RPMI8226 (cell line): ENCODE results near the gene HMCN2.

Experiments used
- DNase-seq: peaks from one replicate; pipeline ENCODE4 v3.0.0-alpha.2; 2015

The HMCN2 gene

GRCh38 chr9:130311003-130311402 lies 45.4 kb downstream of the HMCN2 start:
- no peak for DNase-seq

GRCh38 chr9:130311408-130312140 lies 46.0 kb downstream of the HMCN2 start:
- DNase-seq = no peak

GRCh38 chr9:130313103-130313858 lies 47.7 kb downstream of the HMCN2 start:
- no peak for DNase-seq

GRCh38 chr9:130315446-130316226 lies 50.1 kb downstream of the HMCN2 start:
- no peak for DNase-seq

GRCh38 chr9:130316430-130316829 lies 50.9 kb downstream of the HMCN2 start:
- DNase-seq = no peak

- no peak for DNase-seq
Measured at GRCh38 chr9:130319300-130319699, 53.7 kb downstream of the HMCN2 start.

GRCh38 chr9:130319944-130320712 lies 54.6 kb downstream of the HMCN2 start:
- no peak for DNase-seq

- peak; percentile 68 for DNase-seq
Measured at GRCh38 chr9:130320723-130321481, 55.3 kb downstream of the HMCN2 start.

- no peak for DNase-seq
Measured at GRCh38 chr9:130321539-130321938, 56.0 kb downstream of the HMCN2 start.

GRCh38 chr9:130323051-130323745 lies 57.6 kb downstream of the HMCN2 start:
- DNase-seq = no peak

GRCh38 chr9:130325921-130326320 lies 60.4 kb downstream of the HMCN2 start:
- no peak for DNase-seq

- peak; percentile 53 for DNase-seq
Measured at GRCh38 chr9:130327070-130327780, 61.7 kb downstream of the HMCN2 start.

GRCh38 chr9:130327781-130328348 lies 62.3 kb downstream of the HMCN2 start:
- DNase-seq = no peak

GRCh38 chr9:130328349-130328801 lies 62.8 kb downstream of the HMCN2 start:
- DNase-seq = no peak

- DNase-seq = no peak
Measured at GRCh38 chr9:130329061-130329460, 63.5 kb downstream of the HMCN2 start.

- DNase-seq = peak; percentile 74
Measured at GRCh38 chr9:130330202-130330862, 64.8 kb downstream of the HMCN2 start.

GRCh38 chr9:130331061-130331460 lies 65.5 kb downstream of the HMCN2 start:
- DNase-seq = no peak

GRCh38 chr9:130331573-130331972 lies 66.0 kb downstream of the HMCN2 start:
- DNase-seq = no peak

GRCh38 chr9:130332384-130332926 lies 66.9 kb downstream of the HMCN2 start:
- DNase-seq = no peak
